GM13977 (cell line): ENCODE results near the gene PDGFD.

Source experiments
- DNase-seq: peaks from one replicate; pipeline ENCODE4 v3.0.0; 2012; ENCODE audit warnings: low spot score
- CTCF ChIP-seq: IDR thresholded peaks from 2 replicates; pipeline ENCODE4 v1.5.1; 2012; ENCODE audit warnings: mild to moderate bottlenecking, control low read depth; ENCODE audit not compliant: insufficient read depth; ENCODE audit errors: extremely low read depth, missing control alignments
- in situ Hi-C: fragments of 300-500 bp; cut with MboI; formaldehyde crosslinking; loops from one replicate; pipeline ENCODE4 v1.12.0; 2022; ENCODE audit warnings: low sequenced_read_pairs, low pct_unique_long_range_greater_than_20kb, mixed read lengths, inconsistent platforms; ENCODE audit not compliant: unreplicated experiment

PDGFD gene

GRCh38 chr11:103944251-103944940, 219.6 kb downstream of the PDGFD start:
- in situ Hi-C loops: no loop called here
- no peak for TF ChIP-seq CTCF
- no peak for DNase-seq

GRCh38 chr11:103942646-103943045, 221.3 kb downstream of the PDGFD start:
- in situ Hi-C loops: no loop called here
- no peak for TF ChIP-seq CTCF
- no peak for DNase-seq

GRCh38 chr11:103940551-103940950, 223.4 kb downstream of the PDGFD start:
- in situ Hi-C loops: no loop called here
- no peak for DNase-seq
- TF ChIP-seq CTCF: no peak

GRCh38 chr11:103939694-103940093, 224.3 kb downstream of the PDGFD start:
- no peak for DNase-seq
- in situ Hi-C loops: no loop called here
- no peak for TF ChIP-seq CTCF

- in situ Hi-C loops: no loop called here
- DNase-seq: no peak
- no peak for TF ChIP-seq CTCF
These were observed 227.9 kb downstream of the PDGFD start for GRCh38 chr11:103936059-103936458.

- in situ Hi-C loops: no loop called here
These were observed 228.7 kb downstream of the PDGFD start for GRCh38 chr11:103935219-103935618.

More at GRCh38 chr11:103935219-103935618, 228.7 kb downstream of the PDGFD start:
- DNase-seq: no peak
- TF ChIP-seq CTCF: no peak
